Choroid plexus epithelial cell (primary cell): Measurements from ENCODE around the gene MMP3.
A peak's percentile ranks its signal among the peaks of the same experiment; 100 is the strongest.

Source experiments
- DNase-seq: peaks from one replicate; pipeline ENCODE4 v3.0.0-alpha.2; 2010; ENCODE audit warnings: low read depth
- H3K4me3 ChIP-seq: 2 replicates; pipeline ENCODE4 v1.5.1; 2011; ENCODE audit warnings: low read depth, mild to moderate bottlenecking, control low read depth, low read length, moderate library complexity
- TF ChIP-seq, protein P1 (sequence below): conservative IDR thresholded peaks from 2 replicates; pipeline ENCODE4 v1.5.1; 2011; ENCODE audit warnings: low read depth, mild to moderate bottlenecking, control low read depth, inconsistent platforms, low read length, moderate library complexity

The MMP3 gene

DNA sequence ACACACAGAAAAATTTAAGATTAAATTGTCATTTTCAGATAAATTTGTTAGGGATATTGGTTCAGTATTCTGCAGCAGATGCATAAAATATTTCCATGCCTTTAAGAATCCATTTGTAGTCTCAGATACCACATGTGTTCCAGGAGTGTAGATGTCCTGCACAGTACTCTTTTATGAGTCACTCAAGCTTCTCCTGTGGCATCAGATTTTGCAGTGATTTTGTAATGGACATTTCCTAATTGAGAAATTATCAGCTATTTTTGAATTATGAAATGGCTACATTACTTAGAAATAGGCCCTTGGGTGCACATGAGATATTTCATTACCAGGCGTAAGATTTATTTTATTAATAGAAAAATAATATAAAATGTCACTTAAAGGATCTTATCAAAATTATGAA is 18.9 kb downstream of the MMP3 start:
- no peak overlapping the region for H3K4me3 ChIP-seq
- peak; percentile 7 for DNase-seq
- TF ChIP-seq, protein P1, sequence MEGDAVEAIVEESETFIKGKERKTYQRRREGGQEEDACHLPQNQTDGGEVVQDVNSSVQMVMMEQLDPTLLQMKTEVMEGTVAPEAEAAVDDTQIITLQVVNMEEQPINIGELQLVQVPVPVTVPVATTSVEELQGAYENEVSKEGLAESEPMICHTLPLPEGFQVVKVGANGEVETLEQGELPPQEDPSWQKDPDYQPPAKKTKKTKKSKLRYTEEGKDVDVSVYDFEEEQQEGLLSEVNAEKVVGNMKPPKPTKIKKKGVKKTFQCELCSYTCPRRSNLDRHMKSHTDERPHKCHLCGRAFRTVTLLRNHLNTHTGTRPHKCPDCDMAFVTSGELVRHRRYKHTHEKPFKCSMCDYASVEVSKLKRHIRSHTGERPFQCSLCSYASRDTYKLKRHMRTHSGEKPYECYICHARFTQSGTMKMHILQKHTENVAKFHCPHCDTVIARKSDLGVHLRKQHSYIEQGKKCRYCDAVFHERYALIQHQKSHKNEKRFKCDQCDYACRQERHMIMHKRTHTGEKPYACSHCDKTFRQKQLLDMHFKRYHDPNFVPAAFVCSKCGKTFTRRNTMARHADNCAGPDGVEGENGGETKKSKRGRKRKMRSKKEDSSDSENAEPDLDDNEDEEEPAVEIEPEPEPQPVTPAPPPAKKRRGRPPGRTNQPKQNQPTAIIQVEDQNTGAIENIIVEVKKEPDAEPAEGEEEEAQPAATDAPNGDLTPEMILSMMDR: no peak

DNA sequence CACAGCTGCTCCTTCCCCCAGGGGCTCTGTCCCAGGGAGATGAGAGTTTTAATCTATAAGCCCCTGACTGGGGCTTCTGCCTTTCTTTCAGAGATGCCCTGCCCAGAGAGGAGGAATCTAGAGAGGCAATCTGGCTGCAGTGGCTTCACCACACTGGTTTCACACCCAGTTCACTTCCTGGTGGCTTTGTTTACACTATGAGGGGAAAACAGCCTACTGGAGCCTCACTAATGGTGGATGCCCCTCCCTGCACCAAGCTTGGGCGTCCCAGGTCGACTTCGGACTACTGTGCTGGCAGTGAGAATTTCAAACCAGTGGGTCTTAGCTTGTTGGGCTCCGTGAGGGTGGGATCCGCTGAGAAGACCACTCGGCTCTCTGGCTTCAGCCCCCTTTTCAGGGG is 23.9 kb downstream of the MMP3 start:
- no peak for DNase-seq
- TF ChIP-seq, protein P1: no peak
- no peak overlapping the region for H3K4me3 ChIP-seq

DNA sequence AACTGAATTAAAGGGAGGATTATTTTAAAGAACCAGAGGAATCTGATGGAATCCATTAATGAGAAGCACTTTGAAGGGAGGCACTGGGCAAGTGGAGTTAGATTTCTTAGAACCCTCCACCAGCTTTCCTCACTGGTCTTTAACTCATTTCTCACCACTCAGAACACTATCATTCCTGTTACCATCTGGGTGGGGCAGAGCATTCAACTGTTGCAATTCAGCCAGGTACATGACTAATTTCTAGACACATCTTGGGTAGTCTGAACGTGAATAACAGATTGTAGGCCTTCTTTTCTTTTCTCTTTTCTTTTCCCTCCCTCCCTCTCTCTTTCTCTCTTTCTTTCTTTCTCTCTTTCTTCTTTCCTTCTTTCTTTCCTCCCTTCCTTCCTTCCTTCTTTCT is 29.9 kb downstream of the MMP3 start:
- no peak for DNase-seq
- TF ChIP-seq, protein P1: no peak
- no peak overlapping the region for H3K4me3 ChIP-seq

DNA sequence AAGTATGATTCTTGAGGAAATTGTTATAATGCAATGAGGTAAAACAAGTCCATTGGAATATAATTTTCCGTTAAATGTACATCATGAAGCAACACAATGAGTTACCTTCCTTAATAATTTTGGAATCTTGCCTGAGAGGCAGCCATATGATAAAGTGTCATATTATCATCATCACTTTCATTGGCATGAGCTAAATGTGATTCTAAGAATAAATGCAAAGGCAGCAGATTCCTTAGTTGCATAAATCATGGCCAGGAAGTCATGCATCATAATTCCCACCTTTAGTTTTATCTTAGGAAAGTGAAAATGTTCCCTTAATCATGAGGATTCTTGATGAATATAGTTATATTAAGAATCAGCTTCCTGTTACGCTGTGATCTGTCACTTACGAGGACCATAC is 31.2 kb downstream of the MMP3 start:
- no peak for DNase-seq
- no peak overlapping the region for H3K4me3 ChIP-seq
- TF ChIP-seq, protein P1: no peak

DNA sequence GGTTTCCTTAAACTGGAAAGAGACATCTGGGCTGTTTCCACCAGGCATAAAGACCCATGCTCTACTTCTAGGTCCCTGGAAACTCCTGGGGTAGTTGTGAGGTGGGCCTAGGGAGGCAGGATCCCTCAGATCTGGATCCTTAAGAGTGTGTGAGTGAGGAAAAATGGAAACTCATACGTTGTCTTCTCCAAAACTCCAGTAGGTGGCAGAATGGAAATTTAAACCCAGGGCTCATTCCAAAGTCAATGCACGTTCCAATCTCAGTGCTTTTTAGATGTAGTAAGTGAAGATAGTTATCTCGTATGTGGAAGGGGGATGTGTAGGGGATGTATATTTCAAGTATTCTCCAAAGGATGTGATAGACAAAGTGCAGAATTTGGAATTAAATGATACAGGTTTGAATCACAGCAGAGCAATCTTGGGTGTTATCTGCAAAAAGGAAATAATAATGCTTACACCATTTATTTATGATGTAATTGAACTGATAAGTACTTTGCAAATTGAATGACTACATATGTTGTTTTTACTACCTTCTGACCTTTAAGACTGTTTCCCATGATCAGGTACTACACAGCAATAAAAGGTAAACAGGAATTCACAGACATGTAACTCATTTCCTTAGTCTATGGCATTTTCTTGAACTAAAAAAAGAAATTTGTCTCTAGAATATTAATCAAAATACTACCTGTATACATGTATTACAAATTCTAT is 32.3 kb downstream of the MMP3 start:
- TF ChIP-seq, protein P1: peak; percentile 68
- no peak overlapping the region for H3K4me3 ChIP-seq
- DNase-seq: peak; percentile 61

DNA sequence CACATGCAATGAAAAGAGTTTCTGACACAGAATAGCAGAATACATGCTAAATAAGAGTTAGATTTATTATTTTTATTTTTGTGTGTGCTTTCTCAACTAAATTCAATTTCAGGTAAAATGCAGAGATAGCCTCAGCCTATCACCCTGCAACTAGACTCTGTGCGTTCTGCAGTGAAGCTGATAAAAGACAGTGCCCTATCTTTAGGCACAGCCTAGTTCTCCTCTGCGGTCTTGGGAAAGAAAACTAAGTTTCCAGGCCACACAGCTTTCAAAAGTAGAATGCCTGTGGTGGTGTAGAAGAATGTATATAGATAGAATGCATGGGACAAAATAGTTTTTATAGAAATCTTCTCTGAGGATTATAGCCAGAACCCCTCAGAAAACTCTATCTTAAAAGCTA is 33.4 kb downstream of the MMP3 start:
- H3K4me3 ChIP-seq: no peak overlapping the region
- TF ChIP-seq, protein P1: no peak
- DNase-seq: no peak

DNA sequence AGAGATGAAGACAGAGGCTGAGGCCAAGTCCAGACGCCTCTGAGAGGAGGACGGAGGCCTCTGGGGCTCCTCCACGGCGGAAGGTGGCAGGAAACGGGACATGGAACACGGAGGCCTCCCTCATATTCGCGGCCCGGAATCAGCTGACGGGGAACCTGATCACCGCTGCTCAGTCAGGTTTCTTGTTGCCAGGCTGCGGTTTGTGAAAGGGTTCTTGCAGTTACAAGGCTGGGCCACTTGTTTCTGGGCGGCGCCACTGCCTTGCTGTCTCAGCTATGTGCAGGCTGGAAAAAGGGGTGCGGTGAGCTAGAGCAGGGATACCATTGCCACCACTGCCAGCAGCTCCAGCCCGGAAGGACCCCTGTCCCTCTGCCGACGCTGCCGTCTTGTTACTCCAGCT is 35.5 kb downstream of the MMP3 start:
- peak; percentile 64 for DNase-seq
- TF ChIP-seq, protein P1: peak; percentile 59
- no peak overlapping the region for H3K4me3 ChIP-seq
